SK-N-SH treated with all-trans-retinoic acid at 6 μM for 48 hours (cell line): ENCODE data around the gene ANKRD17.

Source experiments
- ARNTL ChIP-seq: fragments of 450-650 bp; formaldehyde crosslinking; IDR thresholded peaks from 2 replicates; pipeline ENCODE4 v1.5.0; 2020; ENCODE audit warnings: low read depth, mild to moderate bottlenecking, moderate library complexity, borderline replicate concordance
- BACH2 ChIP-seq: fragments of 250-450 bp; sonication (Bioruptor Pico); IDR thresholded peaks from 2 replicates; pipeline ENCODE4 v1.9.0; 2021; ENCODE audit warnings: mild to moderate bottlenecking, borderline replicate concordance
- CSRNP3 ChIP-seq: fragments of 250-450 bp; sonication (Bioruptor Pico); IDR thresholded peaks from 2 replicates; pipeline ENCODE4 v1.5.1; 2021; ENCODE audit warnings: mild to moderate bottlenecking, moderate library complexity
- ISL1 ChIP-seq: fragments of 250-450 bp; sonication (Bioruptor Pico); IDR thresholded peaks from 2 replicates; pipeline ENCODE4 v2.1.2; 2022; ENCODE audit warnings: mild to moderate bottlenecking, moderate library complexity
- OSR1 ChIP-seq: fragments of 250-450 bp; sonication (Bioruptor Pico); IDR thresholded peaks from 2 replicates; pipeline ENCODE4 v1.8.0; 2022; ENCODE audit warnings: moderate library complexity, mild to moderate bottlenecking, inconsistent platforms
- PATZ1 ChIP-seq: fragments of 250-450 bp; sonication (Bioruptor Pico); IDR thresholded peaks from 2 replicates; pipeline ENCODE4 v1.8.0; 2020; ENCODE audit warnings: mild to moderate bottlenecking, moderate library complexity, borderline replicate concordance
- PPARA ChIP-seq: fragments of 250-450 bp; sonication (Bioruptor Pico); IDR thresholded peaks from 2 replicates; pipeline ENCODE4 v1.5.0; 2020; ENCODE audit warnings: mild to moderate bottlenecking, borderline replicate concordance
- RARB ChIP-seq: fragments of 250-450 bp; sonication (Bioruptor Pico); IDR thresholded peaks from 2 replicates; pipeline ENCODE4 v1.8.0; 2021; ENCODE audit warnings: mild to moderate bottlenecking, moderate library complexity
- TCF4 ChIP-seq: fragments of 250-450 bp; sonication (Bioruptor Pico); IDR thresholded peaks from 2 replicates; pipeline ENCODE4 v1.8.0; 2021; ENCODE audit warnings: mild to moderate bottlenecking, moderate library complexity, borderline replicate concordance
- TSHZ2 ChIP-seq: fragments of 250-450 bp; sonication (Bioruptor Pico); IDR thresholded peaks from 2 replicates; pipeline ENCODE4 v1.5.0; 2020; ENCODE audit warnings: mild to moderate bottlenecking, moderate library complexity
- ZFP3 ChIP-seq: fragments of 250-450 bp; sonication (Bioruptor Pico); IDR thresholded peaks from 2 replicates; pipeline ENCODE4 v1.5.0; 2020; ENCODE audit warnings: mild to moderate bottlenecking, moderate library complexity
- ZFP30 ChIP-seq: fragments of 450-650 bp; formaldehyde crosslinking; IDR thresholded peaks from 2 replicates; pipeline ENCODE4 v1.5.0; 2022; ENCODE audit warnings: mild to moderate bottlenecking, moderate library complexity
- ZNF565 ChIP-seq: fragments of 450-650 bp; formaldehyde crosslinking; conservative IDR thresholded peaks from 2 replicates; pipeline ENCODE4 v1.5.0; 2020; ENCODE audit warnings: low read depth, mild to moderate bottlenecking, moderate library complexity

- TF ChIP-seq CSRNP3 (CRISPR knock-in tag) (no peak), BACH2 (CRISPR knock-in tag) (no peak), PPARA (CRISPR knock-in tag) (no peak), ISL1 (no peak), TCF4 (CRISPR knock-in tag) (no peak), RARB (CRISPR knock-in tag) (no peak), ZFP30 (CRISPR knock-in tag) (no peak), PATZ1 (CRISPR knock-in tag) (no peak), TSHZ2 (no peak), OSR1 (CRISPR knock-in tag) (no peak), ZNF565 (CRISPR knock-in tag) (no peak), ARNTL (no peak), ZFP3 (CRISPR knock-in tag) (no peak)
Measured at GRCh38 chr4:73247100-73247499, 11.5 kb downstream of the ANKRD17 start.
